Gastrocnemius medialis (tissue), 4 donors: ENCODE measurements around the gene ARHGAP10.

Experiments used
- CTCF ChIP-seq, 5 experiments: fragments of 450-650 bp in 3 of 5; fragments of 200-600 bp in 2 of 5; sonication (generic) in 2 of 5; IDR thresholded peaks in 4 of 5; conservative IDR thresholded peaks in 1 of 5; 1 replicate in 4 of 5; 2 replicates in 1 of 5; pipeline ENCODE4 v1.5.1; 2016 to 2019; ENCODE audit warnings: antibody characterized with exemption in 5 of 5, mild to moderate bottlenecking in 3 of 5, moderate library complexity in 3 of 5
- POLR2A ChIP-seq, 2 donors: fragments of 450-650 bp; IDR thresholded peaks; one replicate each; pipeline ENCODE4 v1.6.1; 2017; ENCODE audit warnings: antibody characterized with exemption in 2 of 2, mild to moderate bottlenecking in 2 of 2, moderate library complexity in 2 of 2

- no peak for TF ChIP-seq CTCF (IDR thresholded peaks at IDR 0.05 in 4 of 5, conservative IDR thresholded peaks at IDR 0.05 in 1 of 5)
- TF ChIP-seq POLR2A (IDR thresholded peaks at IDR 0.05): no peak
Measured at GRCh38 chr4:148030193-148030873, 298.4 kb downstream of the ARHGAP10 start.
